Thyroid gland (tissue), 4 donors: ENCODE data around the gene ACTR6.

Source experiments
- POLR2A ChIP-seq, 2 donors: fragments of 450-650 bp; IDR thresholded peaks; one replicate each; pipeline ENCODE4 v1.6.1; 2017; ENCODE audit warnings: antibody characterized with exemption in 2 of 2, mild to moderate bottlenecking in 2 of 2, moderate library complexity in 1 of 2
- TF ChIP-seq, protein P1 (sequence below), 6 experiments: fragments of 200-600 bp in 3 of 6; fragments of 450-650 bp in 3 of 6; sonication (generic) in 3 of 6; IDR thresholded peaks; one replicate each; pipeline ENCODE4 v1.5.1; 2016 to 2019; ENCODE audit warnings: antibody characterized with exemption in 6 of 6, mild to moderate bottlenecking in 2 of 6, inconsistent platforms in 1 of 6, moderate library complexity in 1 of 6

DNA sequence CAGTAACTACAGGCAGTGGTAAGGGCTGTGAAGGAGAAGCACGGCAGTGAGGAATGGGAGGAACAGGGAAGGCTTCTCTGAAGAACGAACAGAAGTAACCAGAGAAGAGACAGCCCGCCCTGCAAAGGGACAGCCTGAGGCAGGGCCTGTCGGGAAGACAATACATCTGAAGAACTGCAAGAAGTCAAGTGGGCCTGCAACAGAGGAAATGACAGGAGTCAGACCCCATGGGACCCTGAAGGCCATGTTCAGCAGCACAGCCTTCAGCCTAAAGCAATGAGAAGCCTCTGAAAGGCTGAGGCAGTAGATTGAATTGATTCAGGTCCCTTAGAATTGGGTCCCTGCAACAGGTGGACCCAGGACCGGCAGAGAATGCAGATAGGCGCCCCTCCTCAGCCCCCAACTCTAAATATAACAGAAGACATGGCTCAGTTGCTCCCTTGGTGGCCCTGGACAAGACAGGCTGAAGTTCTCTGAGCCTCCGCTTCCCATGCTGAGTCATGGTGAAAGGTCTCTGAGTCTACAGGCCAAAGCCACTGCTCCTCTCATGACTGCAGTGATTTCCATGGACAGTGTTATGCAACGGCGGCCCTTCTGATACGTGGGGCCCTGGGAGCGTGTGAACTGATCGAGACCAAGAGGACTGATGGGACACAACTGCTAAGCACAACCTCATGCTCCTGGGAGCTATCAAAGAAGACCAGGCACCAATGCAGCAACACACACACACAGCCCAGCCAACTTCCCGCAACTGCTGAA, 10.8 kb upstream of the ACTR6 start:
- TF ChIP-seq POLR2A (IDR thresholded peaks at IDR 0.05) = no peak
- TF ChIP-seq, protein P1, sequence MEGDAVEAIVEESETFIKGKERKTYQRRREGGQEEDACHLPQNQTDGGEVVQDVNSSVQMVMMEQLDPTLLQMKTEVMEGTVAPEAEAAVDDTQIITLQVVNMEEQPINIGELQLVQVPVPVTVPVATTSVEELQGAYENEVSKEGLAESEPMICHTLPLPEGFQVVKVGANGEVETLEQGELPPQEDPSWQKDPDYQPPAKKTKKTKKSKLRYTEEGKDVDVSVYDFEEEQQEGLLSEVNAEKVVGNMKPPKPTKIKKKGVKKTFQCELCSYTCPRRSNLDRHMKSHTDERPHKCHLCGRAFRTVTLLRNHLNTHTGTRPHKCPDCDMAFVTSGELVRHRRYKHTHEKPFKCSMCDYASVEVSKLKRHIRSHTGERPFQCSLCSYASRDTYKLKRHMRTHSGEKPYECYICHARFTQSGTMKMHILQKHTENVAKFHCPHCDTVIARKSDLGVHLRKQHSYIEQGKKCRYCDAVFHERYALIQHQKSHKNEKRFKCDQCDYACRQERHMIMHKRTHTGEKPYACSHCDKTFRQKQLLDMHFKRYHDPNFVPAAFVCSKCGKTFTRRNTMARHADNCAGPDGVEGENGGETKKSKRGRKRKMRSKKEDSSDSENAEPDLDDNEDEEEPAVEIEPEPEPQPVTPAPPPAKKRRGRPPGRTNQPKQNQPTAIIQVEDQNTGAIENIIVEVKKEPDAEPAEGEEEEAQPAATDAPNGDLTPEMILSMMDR (IDR thresholded peaks at IDR 0.05) = no peak
